Measurements from ENCODE around the gene SFTPB. TPM values are rescaled to one million over a fixed set of nuclear protein-coding genes. Genes with fewer than 3 reads are reported as not detected.
"Not testable (repeated sequence)": the region's sequence is repeated elsewhere in the genome, so short reads cannot be mapped to it uniquely, and the experiment has no call there.

Gene SFTPB
- total RNA-seq (2014; rRNA removed; shearing (Covaris generic)): not detected in 2 replicates
- polyA plus RNA-seq (2015; cell fraction: cytosol; rRNA removed): not detected in 2 replicates
- not detected in 2 replicates for polyA plus RNA-seq (2015; cell fraction: nucleus; rRNA removed)

GRCh38 chr2:85668009-85668856 lies at the start of gene SFTPB:
SFTPB (minus strand) TSS chr2:85668199; CDS start chr2:85668183, 16 bp downstream.
- no peak for DNase-seq (ENCODE audit: low read depth)

- DNase-seq (ENCODE audit: low read depth): no peak
Measured at GRCh38 chr2:85717308-85718008, 49.5 kb upstream of the SFTPB start.

- DNase-seq (ENCODE audit: low read depth): no peak
Measured at GRCh38 chr2:85716346-85716914, 48.4 kb upstream of the SFTPB start.

- DNase-seq (ENCODE audit: low read depth): no peak
Measured at GRCh38 chr2:85714841-85715240, 46.8 kb upstream of the SFTPB start.

GRCh38 chr2:85714421-85714820 lies 46.4 kb upstream of the SFTPB start:
- DNase-seq (ENCODE audit: low read depth): not testable (repeated sequence)

GRCh38 chr2:85713836-85714235 lies 45.8 kb upstream of the SFTPB start:
- DNase-seq (ENCODE audit: low read depth): no peak

GRCh38 chr2:85712849-85713612 lies 45.0 kb upstream of the SFTPB start:
- no peak for DNase-seq (ENCODE audit: low read depth)

GRCh38 chr2:85712336-85712735 lies 44.3 kb upstream of the SFTPB start:
- no peak for DNase-seq (ENCODE audit: low read depth)

GRCh38 chr2:85711578-85712060 lies 43.6 kb upstream of the SFTPB start:
- DNase-seq (ENCODE audit: low read depth): no peak

GRCh38 chr2:85710687-85711577 lies 42.9 kb upstream of the SFTPB start:
- no peak for DNase-seq (ENCODE audit: low read depth)

GRCh38 chr2:85709401-85709811 lies 41.4 kb upstream of the SFTPB start:
- no peak for DNase-seq (ENCODE audit: low read depth)

- no peak for DNase-seq (ENCODE audit: low read depth)
Measured at GRCh38 chr2:85708641-85709040, 40.6 kb upstream of the SFTPB start.

- DNase-seq (ENCODE audit: low read depth): peak; percentile 75
Measured at GRCh38 chr2:85707304-85707703, 39.3 kb upstream of the SFTPB start.

GRCh38 chr2:85706599-85707296 lies 38.7 kb upstream of the SFTPB start:
- DNase-seq (ENCODE audit: low read depth): no peak

- DNase-seq (ENCODE audit: low read depth): no peak
Measured at GRCh38 chr2:85706063-85706462, 38.1 kb upstream of the SFTPB start.

GRCh38 chr2:85705680-85706039 lies 37.7 kb upstream of the SFTPB start:
- peak; percentile 74 for DNase-seq (ENCODE audit: low read depth)

- DNase-seq (ENCODE audit: low read depth): no peak
Measured at GRCh38 chr2:85704800-85705679, 37.0 kb upstream of the SFTPB start.

GRCh38 chr2:85704038-85704437 lies 36.0 kb upstream of the SFTPB start:
- DNase-seq (ENCODE audit: low read depth): no peak
